Activated CD4-positive, CD25-positive, alpha-beta regulatory T cell treated with anti-CD3 and anti-CD28 coated beads, Interleukin-2, amount 50 U/mL, for 24 hours (primary cell): ENCODE data around the gene CD52.
"Not testable (repeated sequence)": the region's sequence is repeated elsewhere in the genome, so short reads cannot be mapped to it uniquely, and the experiment has no call there.

Experiments
- ATAC-seq, 2 donors: fragments of 150-1000 bp; cut with Tn5 transposase; one replicate each; pipeline ENCODE4 v1.10.0; 2021; ENCODE audit warnings: mild to moderate bottlenecking in 1 of 2, moderate library complexity in 1 of 2

The CD52 gene

GRCh38 chr1:26284597-26285347 lies 33.0 kb upstream of the CD52 start:
- ATAC-seq: peak; percentile 81 to 82

GRCh38 chr1:26285366-26286063 lies 32.2 kb upstream of the CD52 start:
- no peak for ATAC-seq

- ATAC-seq: no peak
Observed at GRCh38 chr1:26286064-26286416, 31.7 kb upstream of the CD52 start.

GRCh38 chr1:26287033-26287711 lies 30.6 kb upstream of the CD52 start:
- peak in 1 of 2 donors; percentile 9 for ATAC-seq

- ATAC-seq: no peak
Observed at GRCh38 chr1:26287811-26288210, 29.9 kb upstream of the CD52 start.

- peak; percentile 63 to 68 for ATAC-seq
Observed at GRCh38 chr1:26288311-26288941, 29.3 kb upstream of the CD52 start.

GRCh38 chr1:26289158-26290059 lies 28.3 kb upstream of the CD52 start:
- peak; percentile 1 to 2 for ATAC-seq

GRCh38 chr1:26290122-26290881 lies 27.5 kb upstream of the CD52 start:
- peak; percentile 2 to 3 for ATAC-seq

- ATAC-seq: no peak
Observed at GRCh38 chr1:26290882-26291261, 26.9 kb upstream of the CD52 start.

GRCh38 chr1:26291433-26291832 lies 26.3 kb upstream of the CD52 start:
- ATAC-seq: no peak

- ATAC-seq: no peak
Observed at GRCh38 chr1:26291939-26292338, 25.8 kb upstream of the CD52 start.

- not testable (repeated sequence) for ATAC-seq
Observed at GRCh38 chr1:26292735-26293134, 25.0 kb upstream of the CD52 start.

- no peak for ATAC-seq
Observed at GRCh38 chr1:26293911-26294463, 23.8 kb upstream of the CD52 start.

- no peak for ATAC-seq
Observed at GRCh38 chr1:26295194-26296138, 22.3 kb upstream of the CD52 start.

- ATAC-seq: no peak
Observed at GRCh38 chr1:26296340-26297056, 21.3 kb upstream of the CD52 start.

- ATAC-seq: no peak
Observed at GRCh38 chr1:26297057-26297790, 20.5 kb upstream of the CD52 start.

GRCh38 chr1:26297791-26298124 lies 20.0 kb upstream of the CD52 start:
- ATAC-seq: no peak

- ATAC-seq: no peak
Observed at GRCh38 chr1:26300578-26301275, 17.0 kb upstream of the CD52 start.
